GM13976 (cell line): Measurements from ENCODE around the gene CAP2.
A peak's percentile ranks its signal among the peaks of the same experiment; 100 is the strongest.
"Not testable (repeated sequence)": the region's sequence is repeated elsewhere in the genome, so short reads cannot be mapped to it uniquely, and the experiment has no call there.

Experiments used
- DNase-seq: peaks from one replicate; pipeline ENCODE4 v3.0.0; 2012; ENCODE audit warnings: low spot score
- CTCF ChIP-seq: IDR thresholded peaks from 2 replicates; pipeline ENCODE4 v1.5.1; 2012; ENCODE audit warnings: borderline replicate concordance, mild to moderate bottlenecking; ENCODE audit not compliant: insufficient read depth; ENCODE audit errors: extremely low read depth, missing control alignments, control extremely low read depth
- in situ Hi-C: fragments of 300-500 bp; cut with MboI; formaldehyde crosslinking; loops from one replicate; pipeline ENCODE4 v1.12.0; 2022; ENCODE audit warnings: low sequenced_read_pairs, mixed read lengths, inconsistent platforms; ENCODE audit not compliant: unreplicated experiment

CAP2 gene

GRCh38 chr6:17530321-17530835 lies 137.0 kb downstream of the CAP2 start:
- no peak for DNase-seq
- in situ Hi-C loops = no loop called here
- TF ChIP-seq CTCF = no peak

GRCh38 chr6:17536586-17536985 lies 143.2 kb downstream of the CAP2 start:
- DNase-seq = peak; percentile 43
- TF ChIP-seq CTCF = no peak
- in situ Hi-C loops = no loop called here

GRCh38 chr6:17542243-17542642 lies 148.8 kb downstream of the CAP2 start:
- no peak for DNase-seq
- in situ Hi-C loops = no loop called here
- TF ChIP-seq CTCF = no peak

- in situ Hi-C loops, DNase-seq: not testable (repeated sequence)
Measured at GRCh38 chr6:17545681-17546080, 152.3 kb downstream of the CAP2 start.

- no peak for DNase-seq
- in situ Hi-C loops = no loop called here
- no peak for TF ChIP-seq CTCF
Measured at GRCh38 chr6:17551383-17551958, 158.1 kb downstream of the CAP2 start.

- TF ChIP-seq CTCF = no peak
- DNase-seq = no peak
- in situ Hi-C loops = no loop called here
Measured at GRCh38 chr6:17552861-17553260, 159.5 kb downstream of the CAP2 start.

- in situ Hi-C loops = no loop called here
- TF ChIP-seq CTCF = no peak
- no peak for DNase-seq
Measured at GRCh38 chr6:17556014-17556413, 162.6 kb downstream of the CAP2 start.
